ENCODE results near the gene CFAP45. TPM values are rescaled to one million over a fixed set of nuclear protein-coding genes. Genes with fewer than 3 reads are reported as not detected.

Gene CFAP45
- total and polyA plus RNA-seq, 9 of the 15 experiments (the other 6 are each of a cell fraction or from before 2014, with no cell fraction given) = 0.65 to 2.4 (median 1.5) TPM

DNA sequence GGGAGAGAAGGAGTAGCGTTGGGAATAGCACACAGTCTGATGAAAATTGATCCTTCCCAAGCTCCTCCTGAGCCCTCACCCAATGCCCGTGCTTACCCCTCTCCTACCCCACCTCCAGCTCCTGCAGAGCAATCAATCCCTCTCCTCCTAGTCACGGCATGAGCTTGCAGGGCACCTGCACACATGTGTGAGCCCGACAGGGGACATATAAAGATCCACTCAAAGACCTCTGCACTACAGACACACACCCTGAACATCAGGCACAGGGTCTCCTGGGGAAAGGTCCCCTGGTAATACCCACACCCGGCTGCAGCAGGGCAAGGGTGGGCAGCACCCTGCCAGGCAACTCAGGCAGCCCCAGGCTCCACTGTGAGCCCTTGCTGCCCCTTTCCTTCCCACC is 37.9 kb downstream of the CFAP45 start:
- no TSS peak for BruUV-seq (replicated peaks)
- no peaks in the 10 kb centered on the region for H4K20me1 ChIP-seq (replicated peaks; ENCODE audit: control insufficient read depth, insufficient read depth, low read length)
- H3K4me3 ChIP-seq = no peak overlapping the region
- H3K4me1 ChIP-seq (replicated peaks in 1 of 2; ENCODE audit: control insufficient read depth in 2 of 2, insufficient read depth in 2 of 2, low read length in 2 of 2) = no peaks in the 10 kb centered on the region
- no peak overlapping the region; a peak in 1 of 4 replicates for H3K9ac ChIP-seq (ENCODE audit: insufficient read depth in 1 of 2, low read depth in 2 of 2, low read length in 2 of 2)
- H3K27ac ChIP-seq (ENCODE audit: extremely low read depth, low read depth, low read length) = no peak overlapping the region
- in situ Hi-C loops (cut with MboI) (no loop called here), intact Hi-C loops (cut with micrococcal nuclease) (no loop called here)
- no peaks in the 10 kb centered on the region for H3K9me1 ChIP-seq (ENCODE audit: control insufficient read depth, insufficient read depth, low read length)
- POLR2A ChIA-PET = interaction anchor here (1.0 kb wide), 1 partner anchor 12 kb away, joined by 4 read pairs; no protein-coding TSS in a partner anchor
- H3K36me3 ChIP-seq (ENCODE audit: control insufficient read depth, insufficient read depth, low read length) = no peaks in the 10 kb centered on the region
- no peak for FAIRE-seq
- H3K9me3 ChIP-seq (replicated peaks; ENCODE audit: control insufficient read depth, insufficient read depth, low read depth, low read length) = no peaks in the 10 kb centered on the region
- DNase-seq (ENCODE audit: extremely low read depth in 1 of 4, low spot score in 3 of 4) = no peak
- CTCF ChIA-PET (ENCODE audit: low intra/inter-chr PET ratio) = no interaction called here
- peaks cover 2 to 48% of the 10 kb centered on the region in 2 experiments; a peak in 4 of 5 replicates for H3K27me3 ChIP-seq (ENCODE audit: control insufficient read depth in 2 of 2, insufficient read depth in 2 of 2, low read length in 2 of 2)
- WGBS (ENCODE audit: insufficient coverage, low coverage, missing lambda C conversion rate) = 1% methylated on average over 5 of the region's 5 CpGs
- H2AFZ ChIP-seq (ENCODE audit: low read depth, low read length) = no peak overlapping the region
- H3K79me2 ChIP-seq (ENCODE audit: control insufficient read depth, insufficient read depth, low read length) = no peaks in the 10 kb centered on the region
- ATAC-seq = no peak
- H3K4me2 ChIP-seq (ENCODE audit: insufficient read depth, low read length) = no peak overlapping the region
- TF ChIP-seq, protein P1, sequence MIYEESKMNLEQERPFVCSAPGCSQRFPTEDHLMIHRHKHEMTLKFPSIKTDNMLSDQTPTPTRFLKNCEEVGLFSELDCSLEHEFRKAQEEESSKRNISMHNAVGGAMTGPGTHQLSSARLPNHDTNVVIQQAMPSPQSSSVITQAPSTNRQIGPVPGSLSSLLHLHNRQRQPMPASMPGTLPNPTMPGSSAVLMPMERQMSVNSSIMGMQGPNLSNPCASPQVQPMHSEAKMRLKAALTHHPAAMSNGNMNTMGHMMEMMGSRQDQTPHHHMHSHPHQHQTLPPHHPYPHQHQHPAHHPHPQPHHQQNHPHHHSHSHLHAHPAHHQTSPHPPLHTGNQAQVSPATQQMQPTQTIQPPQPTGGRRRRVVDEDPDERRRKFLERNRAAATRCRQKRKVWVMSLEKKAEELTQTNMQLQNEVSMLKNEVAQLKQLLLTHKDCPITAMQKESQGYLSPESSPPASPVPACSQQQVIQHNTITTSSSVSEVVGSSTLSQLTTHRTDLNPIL (CRISPR knock-in tag; IDR thresholded peaks at IDR 0.05) = no peak
- TF ChIP-seq ZBTB8A (IDR thresholded peaks at IDR 0.05; ENCODE audit: partially characterized antibody) (no peak), POLR3G (IDR thresholded peaks at IDR 0.05; ENCODE audit: extremely low read depth, insufficient read length, insufficient replicate concordance) (no peak), ZNF316 (IDR thresholded peaks at IDR 0.05) (no peak), XRCC5 (IDR thresholded peaks at IDR 0.05; ENCODE audit: low read depth, low read length) (no peak), POLR2B (IDR thresholded peaks at IDR 0.05; ENCODE audit: low read depth, partially characterized antibody) (no peak), BACH1 (tag; IDR thresholded peaks at IDR 0.05) (no peak), CBX5 (IDR thresholded peaks at IDR 0.05; ENCODE audit: borderline replicate concordance, low read depth) (no peak), E2F6 (IDR thresholded peaks at IDR 0.05; ENCODE audit: borderline replicate concordance in 1 of 2, extremely low read depth in 1 of 2, insufficient read depth in 1 of 2, insufficient read length in 1 of 2, low read depth in 1 of 2, low read length in 1 of 2, poor library complexity in 1 of 2, severe bottlenecking in 1 of 2) (no peak), EHMT2 (IDR thresholded peaks at IDR 0.05) (no peak), SPI1 (IDR thresholded peaks at IDR 0.05; ENCODE audit: borderline replicate concordance, low read depth, low read length) (no peak), FOXA3 (CRISPR knock-in tag; conservative IDR thresholded peaks at IDR 0.05 in 1 of 2, IDR thresholded peaks at IDR 0.05 in 1 of 2) (no peak)
- TF ChIP-seq, protein P2, sequence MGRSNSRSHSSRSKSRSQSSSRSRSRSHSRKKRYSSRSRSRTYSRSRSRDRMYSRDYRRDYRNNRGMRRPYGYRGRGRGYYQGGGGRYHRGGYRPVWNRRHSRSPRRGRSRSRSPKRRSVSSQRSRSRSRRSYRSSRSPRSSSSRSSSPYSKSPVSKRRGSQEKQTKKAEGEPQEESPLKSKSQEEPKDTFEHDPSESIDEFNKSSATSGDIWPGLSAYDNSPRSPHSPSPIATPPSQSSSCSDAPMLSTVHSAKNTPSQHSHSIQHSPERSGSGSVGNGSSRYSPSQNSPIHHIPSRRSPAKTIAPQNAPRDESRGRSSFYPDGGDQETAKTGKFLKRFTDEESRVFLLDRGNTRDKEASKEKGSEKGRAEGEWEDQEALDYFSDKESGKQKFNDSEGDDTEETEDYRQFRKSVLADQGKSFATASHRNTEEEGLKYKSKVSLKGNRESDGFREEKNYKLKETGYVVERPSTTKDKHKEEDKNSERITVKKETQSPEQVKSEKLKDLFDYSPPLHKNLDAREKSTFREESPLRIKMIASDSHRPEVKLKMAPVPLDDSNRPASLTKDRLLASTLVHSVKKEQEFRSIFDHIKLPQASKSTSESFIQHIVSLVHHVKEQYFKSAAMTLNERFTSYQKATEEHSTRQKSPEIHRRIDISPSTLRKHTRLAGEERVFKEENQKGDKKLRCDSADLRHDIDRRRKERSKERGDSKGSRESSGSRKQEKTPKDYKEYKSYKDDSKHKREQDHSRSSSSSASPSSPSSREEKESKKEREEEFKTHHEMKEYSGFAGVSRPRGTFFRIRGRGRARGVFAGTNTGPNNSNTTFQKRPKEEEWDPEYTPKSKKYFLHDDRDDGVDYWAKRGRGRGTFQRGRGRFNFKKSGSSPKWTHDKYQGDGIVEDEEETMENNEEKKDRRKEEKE (IDR thresholded peaks at IDR 0.05; ENCODE audit: borderline replicate concordance in 1 of 2, control insufficient read depth in 1 of 2, low read depth in 2 of 2, low read length in 1 of 2) = no peak
- TF ChIP-seq, protein P3, sequence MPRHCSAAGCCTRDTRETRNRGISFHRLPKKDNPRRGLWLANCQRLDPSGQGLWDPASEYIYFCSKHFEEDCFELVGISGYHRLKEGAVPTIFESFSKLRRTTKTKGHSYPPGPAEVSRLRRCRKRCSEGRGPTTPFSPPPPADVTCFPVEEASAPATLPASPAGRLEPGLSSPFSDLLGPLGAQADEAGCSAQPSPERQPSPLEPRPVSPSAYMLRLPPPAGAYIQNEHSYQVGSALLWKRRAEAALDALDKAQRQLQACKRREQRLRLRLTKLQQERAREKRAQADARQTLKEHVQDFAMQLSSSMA (CRISPR knock-in tag; IDR thresholded peaks at IDR 0.05) = no peak

Data from K562 (cell line).